SK-N-SH (cell line): ENCODE measurements around the gene NKX3-2.

Experiments
- CTCF ChIP-seq: fragments of 200-600 bp; sonication (generic); IDR thresholded peaks from 2 replicates; pipeline ENCODE4 v1.6.1; 2017; ENCODE audit warnings: antibody characterized with exemption, mild to moderate bottlenecking, moderate library complexity
- EP300 ChIP-seq, 2 experiments: IDR thresholded peaks; 2 replicates each; pipeline versions ENCODE4 v1.4.0 to v1.6.1; 2012; ENCODE audit warnings: borderline replicate concordance in 1 of 2, low read depth in 1 of 2, low read length in 1 of 2
- EZH2phosphoT487 ChIP-seq: fragments of 200-600 bp; sonication (generic); IDR thresholded peaks from 2 replicates; pipeline ENCODE4 v1.6.1; 2017; ENCODE audit warnings: low read depth, mixed run types, mild to moderate bottlenecking, antibody characterized with exemption, moderate library complexity, borderline replicate concordance
- FOXM1 ChIP-seq: IDR thresholded peaks from 2 replicates; pipeline ENCODE4 v1.4.0; 2012; ENCODE audit warnings: low read depth, mild to moderate bottlenecking
- JUND ChIP-seq: IDR thresholded peaks from 2 replicates; pipeline ENCODE4 v1.4.0; 2012
- MXI1 ChIP-seq: IDR thresholded peaks from 2 replicates; pipeline ENCODE4 v1.6.1; 2012; ENCODE audit warnings: mild to moderate bottlenecking, low read depth, low read length, improper control_type of control experiment
- NFIC ChIP-seq: IDR thresholded peaks from 2 replicates; pipeline ENCODE4 v1.4.0; 2012; ENCODE audit warnings: borderline replicate concordance
- POLR2AphosphoS5 ChIP-seq: IDR thresholded peaks from 2 replicates; pipeline ENCODE4 v1.6.1; 2012; ENCODE audit warnings: low read depth, low read length
- RAD21 ChIP-seq: IDR thresholded peaks from 2 replicates; pipeline ENCODE4 v1.6.1; 2012; ENCODE audit warnings: mild to moderate bottlenecking, low read length
- RFX5 ChIP-seq: IDR thresholded peaks from 2 replicates; pipeline ENCODE4 v1.6.1; 2012; ENCODE audit warnings: mild to moderate bottlenecking, improper control_type of control experiment, low read length
- TAF1 ChIP-seq: IDR thresholded peaks from 2 replicates; pipeline ENCODE4 v1.6.1; 2012; ENCODE audit warnings: low read depth, mild to moderate bottlenecking, low read length, moderate library complexity, borderline replicate concordance
- TEAD4 ChIP-seq: IDR thresholded peaks from 2 replicates; pipeline ENCODE4 v1.4.0; 2012; ENCODE audit warnings: mild to moderate bottlenecking, borderline replicate concordance; ENCODE audit not compliant: insufficient read depth
- TF ChIP-seq, protein P1 (sequence below): fragments of 150-350 bp; IDR thresholded peaks from 2 replicates; pipeline ENCODE4 v1.6.1; 2016; ENCODE audit warnings: mild to moderate bottlenecking, low read depth, low read length

GRCh38 chr4:13537832-13538177 lies 6.5 kb downstream of the NKX3-2 start:
- TF ChIP-seq, protein P1, sequence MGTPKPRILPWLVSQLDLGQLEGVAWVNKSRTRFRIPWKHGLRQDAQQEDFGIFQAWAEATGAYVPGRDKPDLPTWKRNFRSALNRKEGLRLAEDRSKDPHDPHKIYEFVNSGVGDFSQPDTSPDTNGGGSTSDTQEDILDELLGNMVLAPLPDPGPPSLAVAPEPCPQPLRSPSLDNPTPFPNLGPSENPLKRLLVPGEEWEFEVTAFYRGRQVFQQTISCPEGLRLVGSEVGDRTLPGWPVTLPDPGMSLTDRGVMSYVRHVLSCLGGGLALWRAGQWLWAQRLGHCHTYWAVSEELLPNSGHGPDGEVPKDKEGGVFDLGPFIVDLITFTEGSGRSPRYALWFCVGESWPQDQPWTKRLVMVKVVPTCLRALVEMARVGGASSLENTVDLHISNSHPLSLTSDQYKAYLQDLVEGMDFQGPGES: no peak
- TF ChIP-seq CTCF (no peak), FOXM1 (no peak), MXI1 (no peak), JUND (no peak), RAD21 (no peak), TAF1 (no peak), EP300 (IDR thresholded peaks at IDR 0.05; ENCODE audit: borderline replicate concordance in 1 of 2, low read depth in 1 of 2, low read length in 1 of 2) (no peak), EZH2phosphoT487 (no peak), TEAD4 (no peak), POLR2AphosphoS5 (no peak), NFIC (no peak), RFX5 (no peak)
